Measurements from ENCODE around the gene GTF3C5. TPM values are rescaled to one million over a fixed set of nuclear protein-coding genes. Genes with fewer than 3 reads are reported as not detected.

Gene GTF3C5
- total and polyA plus RNA-seq, 9 of the 15 experiments (the other 6 are each of a cell fraction or from before 2014, with no cell fraction given): 3.8 to 118 (median 83.7) TPM

DNA sequence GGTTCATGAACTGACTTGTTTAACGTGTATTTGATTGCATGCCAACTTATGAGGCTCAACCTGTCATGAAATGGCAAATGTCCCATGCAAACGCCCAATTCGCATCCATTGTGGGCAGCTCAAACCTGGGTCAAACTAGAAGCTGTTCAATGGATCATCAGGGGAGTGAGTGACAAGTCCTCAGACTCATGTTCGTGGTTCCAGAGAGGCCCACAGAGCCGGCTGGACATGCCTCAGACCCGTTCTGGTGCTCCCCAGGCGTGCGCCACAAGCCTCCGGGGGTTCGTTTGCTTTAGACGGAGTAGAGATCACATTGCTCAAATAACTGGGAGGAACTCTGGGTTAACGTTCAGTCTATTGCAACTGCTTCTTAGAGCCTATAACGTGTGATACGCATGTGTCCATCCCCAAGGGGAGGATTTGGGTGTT lies 37.3 kb upstream of the GTF3C5 start:
- H3K4me2 ChIP-seq (ENCODE audit: insufficient read depth, low read length): 0 out of 2 replicates have a peak overlapping the region, but pooled peaks have one; percentile 5
- peaks cover 4% of the 10 kb centered on the region for H3K9me1 ChIP-seq (ENCODE audit: control insufficient read depth, insufficient read depth, low read length)
- H3K4me3 ChIP-seq: no peak overlapping the region
- no peak overlapping the region for H2AFZ ChIP-seq (ENCODE audit: low read depth, low read length)
- H3K9me3 ChIP-seq (replicated peaks; ENCODE audit: control insufficient read depth, insufficient read depth, low read depth, low read length): no peaks in the 10 kb centered on the region
- intact Hi-C loops (cut with micrococcal nuclease): no loop called here
- H3K9ac ChIP-seq (ENCODE audit: insufficient read depth in 1 of 2, low read depth in 2 of 2, low read length in 2 of 2): 0 out of 4 replicates have a peak overlapping the region, but pooled peaks of 1 of the 2 experiments have one; percentile 32
- peaks cover 44 to 66% of the 10 kb centered on the region in 2 experiments for H3K4me1 ChIP-seq (replicated peaks in 1 of 2; ENCODE audit: control insufficient read depth in 2 of 2, insufficient read depth in 2 of 2, low read length in 2 of 2)
- in situ Hi-C loops (cut with MboI): no loop called here
- ATAC-seq (no peak), FAIRE-seq (peak; percentile 6), DNase-seq (ENCODE audit: extremely low read depth in 1 of 4, low spot score in 3 of 4) (no peak)
- ChIA-PET CTCF (ENCODE audit: low intra/inter-chr PET ratio) (no interaction called here), POLR2A (interaction anchor here (0.6 to 2.4 kb wide), 7 partner anchors 9 to 193 kb away, joined by 3 to 12 read pairs (median 5); partner anchors contain the start of genes GFI1B and GTF3C5)
- H3K27me3 ChIP-seq (ENCODE audit: control insufficient read depth in 2 of 2, insufficient read depth in 2 of 2, low read length in 2 of 2): no peaks in the 10 kb centered on the region
- 56% methylated on average over 13 of the region's 14 CpGs for whole genome bisulfite sequencing (ENCODE audit: insufficient coverage, low coverage, missing lambda C conversion rate)
- peaks cover 60% of the 10 kb centered on the region for H3K36me3 ChIP-seq (ENCODE audit: control insufficient read depth, insufficient read depth, low read length)
- peaks cover 3% of the 10 kb centered on the region; the same call in 1 of the 3 replicates for H3K79me2 ChIP-seq (ENCODE audit: control insufficient read depth, insufficient read depth, low read length)
- no peak overlapping the region for H3K27ac ChIP-seq (ENCODE audit: extremely low read depth, low read depth, low read length)
- no TSS peak for BruUV-seq (replicated peaks)
- no peaks in the 10 kb centered on the region for H4K20me1 ChIP-seq (replicated peaks; ENCODE audit: control insufficient read depth, insufficient read depth, low read length)
- TF ChIP-seq SMAD3 (CRISPR knock-in tag; conservative IDR thresholded peaks at IDR 0.05) (no peak), LCOR (CRISPR knock-in tag; IDR thresholded peaks at IDR 0.05) (0 out of 2 replicates have a peak, but pooled peaks have one; percentile 11), RBFOX2 (IDR thresholded peaks at IDR 0.05; ENCODE audit: low read depth, low read length) (0 out of 2 replicates have a peak, but pooled peaks have one; percentile 20), POLR2G (IDR thresholded peaks at IDR 0.05; ENCODE audit: low read depth, low read length) (peak; percentile 41; the same call in 1 of the 2 replicates)
- TF ChIP-seq, protein P1, sequence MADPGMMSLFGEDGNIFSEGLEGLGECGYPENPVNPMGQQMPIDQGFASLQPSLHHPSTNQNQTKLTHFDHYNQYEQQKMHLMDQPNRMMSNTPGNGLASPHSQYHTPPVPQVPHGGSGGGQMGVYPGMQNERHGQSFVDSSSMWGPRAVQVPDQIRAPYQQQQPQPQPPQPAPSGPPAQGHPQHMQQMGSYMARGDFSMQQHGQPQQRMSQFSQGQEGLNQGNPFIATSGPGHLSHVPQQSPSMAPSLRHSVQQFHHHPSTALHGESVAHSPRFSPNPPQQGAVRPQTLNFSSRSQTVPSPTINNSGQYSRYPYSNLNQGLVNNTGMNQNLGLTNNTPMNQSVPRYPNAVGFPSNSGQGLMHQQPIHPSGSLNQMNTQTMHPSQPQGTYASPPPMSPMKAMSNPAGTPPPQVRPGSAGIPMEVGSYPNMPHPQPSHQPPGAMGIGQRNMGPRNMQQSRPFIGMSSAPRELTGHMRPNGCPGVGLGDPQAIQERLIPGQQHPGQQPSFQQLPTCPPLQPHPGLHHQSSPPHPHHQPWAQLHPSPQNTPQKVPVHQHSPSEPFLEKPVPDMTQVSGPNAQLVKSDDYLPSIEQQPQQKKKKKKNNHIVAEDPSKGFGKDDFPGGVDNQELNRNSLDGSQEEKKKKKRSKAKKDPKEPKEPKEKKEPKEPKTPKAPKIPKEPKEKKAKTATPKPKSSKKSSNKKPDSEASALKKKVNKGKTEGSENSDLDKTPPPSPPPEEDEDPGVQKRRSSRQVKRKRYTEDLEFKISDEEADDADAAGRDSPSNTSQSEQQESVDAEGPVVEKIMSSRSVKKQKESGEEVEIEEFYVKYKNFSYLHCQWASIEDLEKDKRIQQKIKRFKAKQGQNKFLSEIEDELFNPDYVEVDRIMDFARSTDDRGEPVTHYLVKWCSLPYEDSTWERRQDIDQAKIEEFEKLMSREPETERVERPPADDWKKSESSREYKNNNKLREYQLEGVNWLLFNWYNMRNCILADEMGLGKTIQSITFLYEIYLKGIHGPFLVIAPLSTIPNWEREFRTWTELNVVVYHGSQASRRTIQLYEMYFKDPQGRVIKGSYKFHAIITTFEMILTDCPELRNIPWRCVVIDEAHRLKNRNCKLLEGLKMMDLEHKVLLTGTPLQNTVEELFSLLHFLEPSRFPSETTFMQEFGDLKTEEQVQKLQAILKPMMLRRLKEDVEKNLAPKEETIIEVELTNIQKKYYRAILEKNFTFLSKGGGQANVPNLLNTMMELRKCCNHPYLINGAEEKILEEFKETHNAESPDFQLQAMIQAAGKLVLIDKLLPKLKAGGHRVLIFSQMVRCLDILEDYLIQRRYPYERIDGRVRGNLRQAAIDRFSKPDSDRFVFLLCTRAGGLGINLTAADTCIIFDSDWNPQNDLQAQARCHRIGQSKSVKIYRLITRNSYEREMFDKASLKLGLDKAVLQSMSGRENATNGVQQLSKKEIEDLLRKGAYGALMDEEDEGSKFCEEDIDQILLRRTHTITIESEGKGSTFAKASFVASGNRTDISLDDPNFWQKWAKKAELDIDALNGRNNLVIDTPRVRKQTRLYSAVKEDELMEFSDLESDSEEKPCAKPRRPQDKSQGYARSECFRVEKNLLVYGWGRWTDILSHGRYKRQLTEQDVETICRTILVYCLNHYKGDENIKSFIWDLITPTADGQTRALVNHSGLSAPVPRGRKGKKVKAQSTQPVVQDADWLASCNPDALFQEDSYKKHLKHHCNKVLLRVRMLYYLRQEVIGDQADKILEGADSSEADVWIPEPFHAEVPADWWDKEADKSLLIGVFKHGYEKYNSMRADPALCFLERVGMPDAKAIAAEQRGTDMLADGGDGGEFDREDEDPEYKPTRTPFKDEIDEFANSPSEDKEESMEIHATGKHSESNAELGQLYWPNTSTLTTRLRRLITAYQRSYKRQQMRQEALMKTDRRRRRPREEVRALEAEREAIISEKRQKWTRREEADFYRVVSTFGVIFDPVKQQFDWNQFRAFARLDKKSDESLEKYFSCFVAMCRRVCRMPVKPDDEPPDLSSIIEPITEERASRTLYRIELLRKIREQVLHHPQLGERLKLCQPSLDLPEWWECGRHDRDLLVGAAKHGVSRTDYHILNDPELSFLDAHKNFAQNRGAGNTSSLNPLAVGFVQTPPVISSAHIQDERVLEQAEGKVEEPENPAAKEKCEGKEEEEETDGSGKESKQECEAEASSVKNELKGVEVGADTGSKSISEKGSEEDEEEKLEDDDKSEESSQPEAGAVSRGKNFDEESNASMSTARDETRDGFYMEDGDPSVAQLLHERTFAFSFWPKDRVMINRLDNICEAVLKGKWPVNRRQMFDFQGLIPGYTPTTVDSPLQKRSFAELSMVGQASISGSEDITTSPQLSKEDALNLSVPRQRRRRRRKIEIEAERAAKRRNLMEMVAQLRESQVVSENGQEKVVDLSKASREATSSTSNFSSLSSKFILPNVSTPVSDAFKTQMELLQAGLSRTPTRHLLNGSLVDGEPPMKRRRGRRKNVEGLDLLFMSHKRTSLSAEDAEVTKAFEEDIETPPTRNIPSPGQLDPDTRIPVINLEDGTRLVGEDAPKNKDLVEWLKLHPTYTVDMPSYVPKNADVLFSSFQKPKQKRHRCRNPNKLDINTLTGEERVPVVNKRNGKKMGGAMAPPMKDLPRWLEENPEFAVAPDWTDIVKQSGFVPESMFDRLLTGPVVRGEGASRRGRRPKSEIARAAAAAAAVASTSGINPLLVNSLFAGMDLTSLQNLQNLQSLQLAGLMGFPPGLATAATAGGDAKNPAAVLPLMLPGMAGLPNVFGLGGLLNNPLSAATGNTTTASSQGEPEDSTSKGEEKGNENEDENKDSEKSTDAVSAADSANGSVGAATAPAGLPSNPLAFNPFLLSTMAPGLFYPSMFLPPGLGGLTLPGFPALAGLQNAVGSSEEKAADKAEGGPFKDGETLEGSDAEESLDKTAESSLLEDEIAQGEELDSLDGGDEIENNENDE (IDR thresholded peaks at IDR 0.05; ENCODE audit: low read depth, low read length): no peak
